ENCODE results near the gene COL6A3. TPM values are rescaled to one million over a fixed set of nuclear protein-coding genes. Genes with fewer than 3 reads are reported as not detected.

COL6A3 gene
- total RNA-seq, 1 donor, result 1,478 TPM

DNA sequence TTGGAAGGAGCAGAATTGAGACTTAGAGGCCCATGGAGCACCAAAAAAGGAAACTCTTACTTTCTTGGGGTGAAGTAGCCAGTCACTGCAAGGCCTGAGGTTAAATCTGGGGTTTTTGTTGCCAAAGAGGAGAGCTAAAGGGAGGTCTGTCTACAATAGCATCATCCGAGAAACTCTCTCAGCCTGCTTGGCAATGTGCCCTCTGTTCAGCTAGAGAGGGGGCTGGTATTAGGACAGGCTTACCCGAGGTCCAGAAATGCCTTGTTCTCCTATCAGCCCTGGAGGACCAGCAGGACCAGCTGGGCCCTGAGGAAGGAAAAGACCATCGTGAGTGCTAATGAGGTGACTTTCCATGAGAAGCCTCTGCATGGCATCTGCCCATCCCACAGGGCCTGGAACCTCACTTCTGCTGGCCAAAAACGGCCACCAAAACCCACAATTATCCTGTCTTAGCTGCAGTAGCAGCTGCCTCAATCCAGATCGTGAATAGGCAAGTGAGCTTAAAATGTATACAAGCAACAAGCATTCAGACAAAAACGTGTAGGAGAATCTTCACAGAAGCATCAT is 61.6 kb downstream of the COL6A3 start:
- no peak for DNase-seq (ENCODE audit: low read depth)

DNA sequence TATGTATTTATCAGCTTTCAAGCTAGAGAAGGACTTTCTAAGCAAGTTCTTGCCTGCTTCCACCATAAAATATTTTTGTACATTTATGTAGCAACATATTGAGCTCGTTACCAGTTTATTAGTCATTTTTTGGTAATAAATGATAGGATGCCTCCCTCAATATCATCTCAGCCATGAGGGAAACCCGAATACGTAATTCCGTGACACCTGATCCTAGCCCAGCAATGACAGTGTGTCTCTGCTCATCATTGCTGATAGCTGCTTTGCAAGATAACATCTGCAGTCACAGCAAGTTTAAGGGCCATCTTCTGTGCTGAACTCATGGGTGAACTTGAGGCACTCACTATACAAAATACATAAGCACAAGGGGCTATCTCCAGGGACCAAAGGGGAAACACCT is 62.2 kb downstream of the COL6A3 start:
- TF ChIP-seq, protein P1, sequence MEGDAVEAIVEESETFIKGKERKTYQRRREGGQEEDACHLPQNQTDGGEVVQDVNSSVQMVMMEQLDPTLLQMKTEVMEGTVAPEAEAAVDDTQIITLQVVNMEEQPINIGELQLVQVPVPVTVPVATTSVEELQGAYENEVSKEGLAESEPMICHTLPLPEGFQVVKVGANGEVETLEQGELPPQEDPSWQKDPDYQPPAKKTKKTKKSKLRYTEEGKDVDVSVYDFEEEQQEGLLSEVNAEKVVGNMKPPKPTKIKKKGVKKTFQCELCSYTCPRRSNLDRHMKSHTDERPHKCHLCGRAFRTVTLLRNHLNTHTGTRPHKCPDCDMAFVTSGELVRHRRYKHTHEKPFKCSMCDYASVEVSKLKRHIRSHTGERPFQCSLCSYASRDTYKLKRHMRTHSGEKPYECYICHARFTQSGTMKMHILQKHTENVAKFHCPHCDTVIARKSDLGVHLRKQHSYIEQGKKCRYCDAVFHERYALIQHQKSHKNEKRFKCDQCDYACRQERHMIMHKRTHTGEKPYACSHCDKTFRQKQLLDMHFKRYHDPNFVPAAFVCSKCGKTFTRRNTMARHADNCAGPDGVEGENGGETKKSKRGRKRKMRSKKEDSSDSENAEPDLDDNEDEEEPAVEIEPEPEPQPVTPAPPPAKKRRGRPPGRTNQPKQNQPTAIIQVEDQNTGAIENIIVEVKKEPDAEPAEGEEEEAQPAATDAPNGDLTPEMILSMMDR (IDR thresholded peaks at IDR 0.05; ENCODE audit: insufficient read depth, low read length), result no peak
- DNase-seq (ENCODE audit: low read depth), result no peak

More for the DNA sequence above, 61.6 kb downstream of the COL6A3 start:
- TF ChIP-seq, protein P1 (IDR thresholded peaks at IDR 0.05; ENCODE audit: insufficient read depth, low read length), result no peak
- H3K4me3 ChIP-seq (ENCODE audit: low read depth, low read length), result no peak overlapping the region

DNA sequence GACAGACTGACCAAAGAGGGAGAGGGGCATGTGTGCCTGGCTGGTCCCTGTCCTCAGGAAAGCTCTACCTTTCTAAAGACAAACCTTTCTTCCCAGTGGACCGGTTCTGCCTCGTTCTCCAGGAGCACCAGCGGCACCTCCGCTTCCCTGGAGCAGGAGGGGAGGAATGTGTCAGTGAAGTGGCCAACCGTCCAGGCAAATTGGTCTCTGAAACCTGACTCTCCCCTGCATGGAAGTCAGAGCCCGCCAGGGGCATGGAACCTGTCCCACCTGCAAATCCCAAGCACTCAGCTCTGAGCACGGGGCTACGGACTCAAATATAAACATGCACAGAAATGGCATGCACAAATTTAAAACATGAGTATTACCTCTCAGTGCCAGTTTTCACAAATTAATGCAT is 62.9 kb downstream of the COL6A3 start:
- no peak overlapping the region for H3K4me3 ChIP-seq (ENCODE audit: low read depth, low read length)
- TF ChIP-seq, protein P1 (IDR thresholded peaks at IDR 0.05; ENCODE audit: insufficient read depth, low read length), result no peak
- DNase-seq (ENCODE audit: low read depth), result no peak

More for the DNA sequence above, 62.2 kb downstream of the COL6A3 start:
- H3K4me3 ChIP-seq (ENCODE audit: low read depth, low read length), result no peak overlapping the region

DNA sequence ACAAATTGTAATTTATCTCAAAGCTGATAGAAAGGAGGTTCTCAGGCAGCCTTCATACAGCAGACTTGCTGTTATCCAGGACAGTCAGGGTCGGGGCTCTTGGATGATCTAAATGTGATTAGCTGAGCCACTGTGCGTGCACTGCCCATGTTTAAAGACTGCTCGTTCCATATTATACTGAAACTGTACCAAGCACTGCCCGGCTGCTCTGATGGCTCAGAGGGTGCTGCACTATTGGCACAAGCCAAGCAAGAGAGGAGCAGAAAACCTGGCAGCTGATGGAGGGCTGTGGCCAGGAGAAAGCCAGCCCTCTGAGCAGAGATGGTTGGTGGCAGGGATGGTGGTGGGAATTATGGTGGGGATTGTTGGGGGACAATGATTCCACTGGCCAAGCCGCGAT is 63.4 kb downstream of the COL6A3 start:
- TF ChIP-seq, protein P1 (IDR thresholded peaks at IDR 0.05; ENCODE audit: insufficient read depth, low read length), result no peak
- H3K4me3 ChIP-seq (ENCODE audit: low read depth, low read length), result no peak overlapping the region
- no peak for DNase-seq (ENCODE audit: low read depth)

DNA sequence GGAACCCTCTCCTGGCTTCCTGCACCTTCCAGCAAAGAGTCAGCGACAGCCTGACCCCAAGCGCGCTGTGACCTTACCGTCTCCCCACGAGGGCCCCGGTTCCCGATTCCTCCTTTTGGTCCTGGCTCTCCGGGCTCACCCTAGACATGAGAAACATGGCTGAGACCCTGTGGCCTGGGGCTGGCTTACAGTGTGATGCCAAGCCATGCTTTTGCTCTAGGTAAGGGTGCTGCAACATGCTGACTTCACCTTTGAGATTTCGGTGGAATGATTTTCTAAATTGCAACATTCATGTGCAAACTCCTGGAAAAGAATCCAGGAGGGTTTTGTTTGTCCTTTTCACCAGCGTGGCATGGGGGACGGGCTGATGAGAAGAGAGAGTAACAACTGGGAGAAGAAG is 63.9 kb downstream of the COL6A3 start:
- DNase-seq (ENCODE audit: low read depth), result no peak
- no peak overlapping the region for H3K4me3 ChIP-seq (ENCODE audit: low read depth, low read length)
- TF ChIP-seq, protein P1 (IDR thresholded peaks at IDR 0.05; ENCODE audit: insufficient read depth, low read length), result no peak

DNA sequence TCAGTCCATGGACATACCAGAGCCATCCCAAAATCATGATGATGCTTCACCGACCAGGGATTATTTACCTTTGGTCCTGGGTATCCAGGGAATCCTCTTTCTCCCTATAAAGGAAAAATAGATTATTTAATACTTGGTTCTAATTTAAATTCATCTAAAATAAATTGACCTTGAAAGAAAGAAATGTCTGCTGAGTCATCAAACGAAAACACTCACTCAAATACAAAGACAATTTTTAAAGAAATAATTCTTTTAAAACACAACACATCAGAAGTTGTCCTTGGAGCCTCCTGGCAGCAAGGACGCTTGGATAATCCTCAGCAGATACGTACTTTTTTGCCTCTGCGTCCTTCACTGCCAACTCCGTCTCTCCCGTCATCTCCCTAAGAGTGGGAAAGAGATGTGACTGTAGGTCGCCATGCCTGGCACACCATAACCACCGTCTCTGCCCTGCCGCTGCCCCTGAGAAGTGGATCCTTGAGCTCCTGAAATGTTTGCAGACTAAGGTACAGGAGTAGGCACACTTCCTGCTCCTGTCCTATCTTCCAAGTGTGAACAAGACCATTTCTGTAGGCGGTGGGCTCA is 65.6 kb downstream of the COL6A3 start:
- H3K4me3 ChIP-seq (ENCODE audit: low read depth, low read length), result no peak overlapping the region
- TF ChIP-seq, protein P1 (IDR thresholded peaks at IDR 0.05; ENCODE audit: insufficient read depth, low read length), result no peak
- DNase-seq (ENCODE audit: low read depth), result no peak

Measured in fibroblast of the aortic adventitia (primary cell).